GM21529 (cell line): ENCODE data around the gene AGFG2.
A peak's percentile ranks its signal among the peaks of the same experiment; 100 is the strongest.
"Not testable (repeated sequence)": the region's sequence is repeated elsewhere in the genome, so short reads cannot be mapped to it uniquely, and the experiment has no call there.

Experiments used
- ATAC-seq: cut with Tn5 transposase; IDR thresholded peaks from one replicate; pipeline ENCODE4 v1.9.1; 2021; ENCODE audit not compliant: unreplicated experiment

Gene AGFG2, protein sequence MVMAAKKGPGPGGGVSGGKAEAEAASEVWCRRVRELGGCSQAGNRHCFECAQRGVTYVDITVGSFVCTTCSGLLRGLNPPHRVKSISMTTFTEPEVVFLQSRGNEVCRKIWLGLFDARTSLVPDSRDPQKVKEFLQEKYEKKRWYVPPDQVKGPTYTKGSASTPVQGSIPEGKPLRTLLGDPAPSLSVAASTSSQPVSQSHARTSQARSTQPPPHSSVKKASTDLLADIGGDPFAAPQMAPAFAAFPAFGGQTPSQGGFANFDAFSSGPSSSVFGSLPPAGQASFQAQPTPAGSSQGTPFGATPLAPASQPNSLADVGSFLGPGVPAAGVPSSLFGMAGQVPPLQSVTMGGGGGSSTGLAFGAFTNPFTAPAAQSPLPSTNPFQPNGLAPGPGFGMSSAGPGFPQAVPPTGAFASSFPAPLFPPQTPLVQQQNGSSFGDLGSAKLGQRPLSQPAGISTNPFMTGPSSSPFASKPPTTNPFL

DNA sequence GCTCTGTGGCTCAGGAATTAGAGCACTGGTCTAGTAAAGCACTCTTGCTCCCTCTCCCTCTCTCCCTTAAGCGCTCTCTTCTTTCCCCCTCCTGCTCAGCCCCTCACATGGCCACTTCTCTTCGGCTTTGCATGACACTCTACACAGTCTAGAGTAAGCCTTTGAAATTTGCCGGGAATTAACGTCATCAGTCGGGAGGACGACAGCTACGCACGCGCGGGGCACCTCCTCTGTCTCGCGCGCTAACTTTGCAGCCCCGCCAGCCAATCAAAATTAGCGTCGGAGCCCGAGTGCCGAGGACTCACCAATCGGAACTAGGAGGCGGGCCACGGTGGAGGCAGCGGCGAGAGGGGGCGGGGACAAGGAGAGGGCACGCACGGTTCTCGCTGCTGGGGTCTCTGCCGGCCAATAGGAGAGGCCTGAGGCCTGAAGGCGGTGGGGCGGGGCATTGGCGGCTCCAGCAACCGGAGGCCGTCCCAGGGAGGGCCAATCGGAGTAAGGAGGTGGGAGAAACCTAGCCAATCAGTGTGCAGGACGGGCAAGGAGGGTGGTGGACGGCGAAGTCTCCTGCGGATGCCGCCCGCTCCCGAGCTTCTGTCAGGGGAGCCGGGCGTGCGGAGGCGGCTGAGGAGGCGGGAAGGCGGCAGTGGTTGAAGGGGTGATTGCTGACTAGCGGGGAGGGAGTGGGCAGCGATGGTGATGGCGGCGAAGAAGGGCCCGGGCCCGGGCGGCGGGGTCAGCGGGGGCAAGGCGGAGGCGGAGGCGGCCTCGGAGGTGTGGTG, at the start of gene AGFG2:
TSS of gene AGFG2 (plus strand) at position 550 of the 782 bp plus-strand sequence. CDS start at position 694, 144 bp downstream.
- peak; percentile 92 for ATAC-seq

DNA sequence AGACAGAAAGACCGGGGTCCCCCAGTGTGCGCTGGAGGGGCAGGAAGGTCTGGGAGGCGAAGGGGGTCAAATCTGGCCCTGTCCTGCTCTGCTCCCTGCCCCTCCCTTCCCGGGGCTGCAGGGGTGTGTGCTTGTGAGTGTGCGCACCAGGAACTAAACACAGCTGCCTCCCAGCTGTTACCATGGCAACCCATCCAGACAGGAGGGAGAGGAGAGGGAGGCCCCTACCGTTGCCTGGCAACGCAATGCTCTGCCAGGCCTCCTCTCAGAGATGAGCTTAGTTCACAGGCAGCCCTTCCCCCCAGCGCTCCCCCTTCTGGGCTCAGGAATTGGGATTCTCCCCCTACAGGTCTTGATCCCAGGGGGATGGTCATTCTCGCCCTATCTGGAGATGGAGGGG, 49.2 kb upstream of the AGFG2 start:
- no peak for ATAC-seq

DNA sequence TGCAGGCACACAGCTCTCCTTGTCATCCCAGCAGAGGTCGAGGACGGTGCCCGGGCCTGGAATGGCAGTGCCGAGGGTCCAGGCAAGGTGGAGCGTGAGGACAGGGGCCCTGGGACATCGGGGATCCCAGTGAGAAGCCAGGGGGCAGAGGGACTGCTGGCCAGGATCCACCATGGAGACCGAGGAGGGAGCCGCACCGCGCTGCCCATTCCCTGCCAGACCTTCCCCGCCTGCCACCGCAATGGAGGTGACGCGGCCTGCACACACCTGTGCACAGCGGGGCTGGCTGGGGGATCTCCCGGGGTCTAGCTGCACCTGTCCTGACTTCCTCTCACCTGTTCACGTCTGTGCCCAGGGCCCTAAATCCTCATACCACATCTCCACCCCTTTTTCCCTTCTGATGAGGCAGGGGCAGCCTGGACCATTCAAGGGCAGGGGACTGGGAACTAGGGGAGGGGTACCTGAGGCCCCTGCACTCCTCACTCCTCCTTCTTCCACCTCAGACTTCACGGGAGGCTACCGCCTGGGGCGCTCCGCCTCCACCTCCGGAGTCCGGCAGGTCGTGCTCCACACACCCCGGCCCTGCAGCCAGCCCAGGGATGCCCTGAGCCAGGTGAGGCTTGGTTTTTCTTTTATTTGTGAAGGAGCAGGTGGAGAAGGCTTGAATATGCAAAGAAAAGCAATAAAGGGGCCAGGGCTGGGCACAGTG, 48.4 kb upstream of the AGFG2 start:
- no peak for ATAC-seq

DNA sequence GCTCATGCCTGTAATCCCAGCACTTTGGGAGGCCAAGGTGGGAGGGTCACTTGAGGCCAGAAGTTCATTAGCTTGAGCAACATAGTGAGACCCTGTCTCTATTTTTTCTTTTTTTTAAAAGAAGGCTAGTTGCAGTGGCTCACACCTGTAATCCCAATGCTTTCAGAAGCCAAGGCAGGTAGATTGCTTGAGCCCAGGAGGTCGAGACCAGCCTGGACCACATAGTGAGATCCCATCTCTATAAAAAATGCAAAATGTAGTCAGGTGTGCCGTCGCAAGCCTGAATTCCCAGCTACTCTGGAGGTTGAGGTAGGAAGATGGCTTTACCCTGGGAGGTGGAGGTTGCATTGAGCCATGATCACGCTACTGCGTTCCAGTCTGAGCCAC, 47.8 kb upstream of the AGFG2 start:
- ATAC-seq, result no peak

DNA sequence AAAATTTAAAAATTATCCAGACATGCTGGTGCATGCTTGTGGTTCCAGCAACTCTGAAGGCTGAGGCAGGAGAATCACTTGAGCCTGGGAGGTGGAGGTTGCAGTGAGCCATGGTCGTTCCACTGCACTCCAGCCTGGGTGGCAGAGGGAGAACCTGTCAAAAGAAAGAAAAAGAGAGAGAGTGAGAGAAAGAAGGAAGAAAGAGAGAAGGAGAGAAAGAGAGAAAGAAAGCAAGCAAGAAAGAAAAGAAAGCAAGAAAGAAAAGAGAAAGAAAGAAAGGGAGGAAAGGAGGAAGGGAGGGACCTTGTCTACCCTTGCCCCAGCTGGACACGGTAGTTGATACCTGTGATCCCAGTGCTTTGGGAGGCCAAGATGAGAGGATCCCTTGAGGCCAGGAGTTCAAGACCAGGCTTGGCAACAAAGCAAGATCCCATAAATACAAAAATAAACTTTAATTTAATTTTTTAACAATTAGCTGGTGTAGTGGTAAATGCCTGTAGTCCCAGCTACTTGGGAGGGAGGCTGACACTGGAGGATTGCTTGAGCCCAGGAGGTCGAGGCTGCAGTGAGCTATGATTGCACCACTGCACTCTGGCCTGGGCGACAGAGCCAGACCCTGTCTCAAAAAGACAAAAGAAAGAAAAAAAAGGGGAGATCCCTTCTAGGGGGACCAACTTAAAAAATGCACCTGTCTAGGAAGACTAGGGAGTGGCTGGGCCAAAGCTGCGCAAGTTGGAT, 46.1 kb upstream of the AGFG2 start:
- ATAC-seq, result no peak

DNA sequence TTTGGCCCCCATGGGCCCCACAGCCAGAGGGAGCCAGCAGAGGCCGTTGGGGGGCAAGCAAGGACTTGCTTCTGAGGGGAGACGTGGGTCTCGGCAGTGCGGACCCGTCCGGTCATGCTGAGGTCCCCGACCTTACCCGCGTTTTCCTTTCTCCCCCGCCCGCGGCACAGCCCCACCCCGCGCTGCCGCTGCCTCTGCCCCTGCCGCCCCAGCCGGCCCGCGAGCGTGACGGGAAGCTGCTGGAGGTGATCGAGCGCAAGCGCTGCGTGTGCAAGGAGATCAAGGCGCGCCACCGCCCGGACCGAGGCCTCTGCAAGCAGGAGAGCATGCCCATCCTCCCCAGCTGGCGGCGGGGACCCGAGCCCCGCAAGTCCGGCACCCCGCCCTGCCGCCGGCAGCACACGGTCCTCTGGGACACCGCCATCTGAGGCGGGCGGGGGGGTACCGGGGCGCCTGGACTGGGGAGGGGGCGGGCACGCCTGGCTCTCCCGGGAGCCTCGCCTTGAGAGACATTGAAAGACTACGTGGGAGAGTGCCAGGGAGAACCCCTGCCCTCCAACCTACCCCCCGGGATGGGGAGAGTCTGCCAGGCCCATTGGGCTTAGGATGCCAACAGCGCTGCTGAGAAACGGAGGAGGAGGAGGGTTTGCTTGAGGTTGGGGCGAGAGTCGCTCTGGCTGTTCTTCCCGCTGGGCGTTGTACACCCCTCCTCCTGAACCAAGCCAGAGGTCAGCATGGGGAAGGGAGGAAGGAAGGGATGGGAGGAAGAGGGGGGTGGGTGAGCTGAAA, 45.3 kb upstream of the AGFG2 start:
- no peak for ATAC-seq

DNA sequence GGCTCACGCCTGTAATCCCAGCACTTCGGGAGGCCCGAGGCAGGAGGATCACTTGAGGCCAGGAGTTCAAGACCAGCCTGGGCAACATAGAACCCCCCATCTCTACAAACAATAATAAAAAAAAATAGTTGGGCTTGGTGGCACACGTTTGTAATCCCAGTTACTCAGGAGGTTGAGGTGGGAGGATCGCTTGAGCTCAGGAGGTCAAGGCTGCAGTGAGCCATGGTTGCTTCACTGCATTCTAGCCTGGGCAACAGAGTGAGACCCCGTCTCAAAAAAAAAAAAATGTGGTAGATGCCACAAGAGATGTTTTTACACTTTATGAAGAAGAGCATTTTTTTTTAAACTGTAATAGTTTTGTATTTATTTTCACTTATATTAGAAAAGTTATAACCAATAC, 42.5 kb upstream of the AGFG2 start:
- no peak for ATAC-seq

DNA sequence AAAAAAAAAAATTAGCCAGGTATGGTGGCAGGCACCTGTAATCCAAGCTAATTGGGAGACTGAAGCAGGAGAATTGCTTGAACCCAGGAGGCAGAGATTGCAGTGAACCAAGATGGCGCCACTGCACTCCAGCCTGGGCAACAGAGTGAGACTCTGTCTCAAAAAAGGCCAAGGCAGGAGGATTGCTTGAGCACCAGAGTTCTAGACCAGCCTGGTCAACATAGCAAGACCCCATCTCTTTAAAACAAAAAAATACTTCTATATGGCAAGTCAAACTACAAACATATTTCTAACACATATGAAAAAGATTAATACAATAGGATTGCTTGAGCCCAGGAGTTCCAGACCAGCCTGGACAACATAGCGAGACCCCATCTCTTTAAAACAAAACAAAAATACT, 38.3 kb upstream of the AGFG2 start:
- ATAC-seq, result not testable (repeated sequence)

DNA sequence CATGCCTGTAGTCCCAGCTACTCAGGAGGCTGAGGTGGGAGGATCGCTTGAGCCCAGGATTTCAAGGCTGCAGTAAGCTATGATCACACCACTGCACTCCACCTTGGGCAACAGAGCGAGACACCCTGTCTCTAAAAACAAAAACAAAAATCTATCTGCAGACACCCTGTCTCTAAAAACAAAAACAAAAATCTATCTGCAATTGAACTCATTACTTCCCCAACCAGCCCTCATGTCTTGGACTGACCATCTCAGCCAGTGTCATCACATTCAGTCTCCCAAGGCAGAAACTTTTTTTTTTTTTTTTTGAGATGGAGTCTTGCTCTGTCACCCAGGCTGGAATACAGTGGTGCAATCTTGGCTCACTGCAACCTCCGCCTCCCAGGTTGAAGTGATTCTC, 35.0 kb upstream of the AGFG2 start:
- ATAC-seq, result not testable (repeated sequence)

DNA sequence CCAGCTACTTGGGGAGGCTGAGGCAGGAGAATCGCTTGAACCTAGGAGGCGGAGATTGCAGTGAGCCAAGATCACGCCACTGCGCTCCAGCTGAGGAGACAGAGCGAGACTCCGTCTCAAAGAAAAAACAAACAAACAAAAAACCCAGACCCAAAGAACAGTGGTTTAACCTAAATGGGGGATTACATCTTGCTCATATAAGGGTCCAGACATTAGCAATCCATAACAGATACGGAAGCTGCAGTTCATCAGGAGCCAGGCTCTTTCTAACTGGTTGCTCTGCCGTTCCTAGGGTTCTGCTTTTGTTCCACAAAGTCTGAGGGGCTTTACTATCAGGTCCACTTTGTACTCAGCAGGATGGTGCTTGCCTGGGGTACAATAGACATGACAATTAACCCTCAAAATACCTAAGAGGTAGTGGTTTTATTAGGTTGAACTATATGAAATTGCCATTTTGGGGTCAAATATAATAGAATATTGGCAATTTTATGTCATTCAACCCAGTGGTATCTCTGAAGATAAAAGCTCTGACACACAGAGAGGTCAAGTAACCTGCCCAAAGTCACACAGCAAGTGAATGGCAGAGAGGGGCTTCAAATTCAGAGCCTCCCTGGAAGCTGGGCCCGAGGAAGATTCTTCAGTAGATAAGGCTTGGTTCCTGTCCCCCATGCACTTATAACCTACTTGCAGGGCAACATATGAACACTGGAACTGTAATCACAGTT, 34.0 kb upstream of the AGFG2 start:
- no peak for ATAC-seq

DNA sequence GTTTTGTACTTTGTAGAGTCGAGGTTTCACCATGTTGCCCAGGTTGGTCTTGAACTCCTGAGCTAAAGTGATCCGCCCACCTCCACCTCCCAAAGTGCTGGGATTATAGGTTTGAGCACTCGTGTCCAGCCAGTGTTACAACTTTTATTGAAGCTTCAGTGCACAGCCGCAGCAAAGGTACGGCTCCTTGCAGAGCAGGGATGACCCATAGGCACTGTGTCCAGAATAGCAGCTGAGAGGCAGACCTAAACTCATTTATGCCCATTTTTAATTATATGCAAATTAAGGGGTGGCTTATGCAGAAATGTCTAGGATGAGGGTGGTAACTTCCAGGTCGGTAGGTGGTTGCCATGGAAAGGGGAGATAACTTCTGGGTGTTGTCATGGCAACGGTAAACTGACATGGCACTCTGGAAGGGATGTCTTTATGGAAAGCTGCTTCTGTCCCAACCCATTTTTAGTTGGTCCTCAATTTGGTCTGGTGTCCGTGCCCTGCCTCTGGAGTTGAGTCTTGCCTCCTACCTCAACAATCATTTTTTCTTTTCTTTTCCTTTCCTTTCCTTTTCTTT, 32.6 kb upstream of the AGFG2 start:
- ATAC-seq, result no peak

DNA sequence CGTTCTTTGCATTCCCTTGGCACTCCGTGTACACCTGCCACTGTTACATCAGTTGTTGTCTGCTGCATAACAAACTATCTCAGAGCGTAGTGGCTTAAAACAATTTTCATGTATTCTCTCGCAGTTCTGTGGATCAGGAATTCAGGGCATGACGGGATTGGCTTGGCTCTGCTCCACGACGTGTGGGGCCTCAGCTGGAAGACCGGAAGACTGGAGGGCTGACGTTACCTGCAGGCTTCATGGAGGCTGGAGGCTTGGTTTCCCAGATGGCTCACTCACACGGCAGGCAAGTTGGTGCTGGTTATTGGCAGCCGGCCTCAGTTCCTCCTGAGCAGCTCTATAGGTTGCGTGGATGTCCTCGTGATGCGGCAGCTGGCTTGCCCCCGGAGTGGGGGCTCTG, 29.8 kb upstream of the AGFG2 start:
- no peak for ATAC-seq

DNA sequence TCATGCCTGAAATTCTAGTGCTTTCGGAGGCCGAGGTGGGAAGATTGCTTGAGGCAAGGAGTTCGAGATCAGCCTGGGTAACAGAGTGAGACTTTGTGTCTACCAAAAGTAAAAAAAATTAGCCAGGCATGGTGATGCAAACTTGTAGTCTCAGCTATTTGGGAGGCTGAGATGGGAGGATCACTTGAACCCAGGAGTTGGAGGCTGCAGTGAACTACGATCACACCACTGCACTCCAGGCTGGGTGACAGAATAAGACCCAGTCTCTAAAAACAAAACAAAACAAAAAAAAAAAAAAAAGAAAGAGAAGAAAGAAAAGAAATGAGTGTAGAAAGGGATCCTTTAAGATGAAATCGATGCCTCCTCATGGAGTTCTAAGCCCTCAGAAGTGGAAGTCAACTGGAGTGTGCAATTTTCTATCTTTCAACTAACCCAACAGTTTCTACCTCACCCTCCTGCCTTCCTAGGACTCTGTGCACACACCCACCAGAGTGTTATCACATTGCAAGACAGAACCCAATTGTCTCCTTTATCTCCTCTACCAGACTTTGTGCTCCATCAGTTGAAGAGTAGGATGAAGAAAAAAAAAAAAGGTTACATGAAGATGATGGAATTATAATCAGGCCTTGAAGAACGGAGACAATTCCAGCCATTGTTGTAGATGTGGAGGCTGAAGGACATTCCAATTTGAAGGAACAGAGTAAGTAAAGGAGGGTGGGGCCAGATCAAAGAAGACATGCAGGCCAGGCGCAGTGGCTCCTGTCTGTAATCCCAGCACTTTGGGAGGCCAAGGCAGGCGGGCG, 28.4 kb upstream of the AGFG2 start:
- no peak for ATAC-seq

DNA sequence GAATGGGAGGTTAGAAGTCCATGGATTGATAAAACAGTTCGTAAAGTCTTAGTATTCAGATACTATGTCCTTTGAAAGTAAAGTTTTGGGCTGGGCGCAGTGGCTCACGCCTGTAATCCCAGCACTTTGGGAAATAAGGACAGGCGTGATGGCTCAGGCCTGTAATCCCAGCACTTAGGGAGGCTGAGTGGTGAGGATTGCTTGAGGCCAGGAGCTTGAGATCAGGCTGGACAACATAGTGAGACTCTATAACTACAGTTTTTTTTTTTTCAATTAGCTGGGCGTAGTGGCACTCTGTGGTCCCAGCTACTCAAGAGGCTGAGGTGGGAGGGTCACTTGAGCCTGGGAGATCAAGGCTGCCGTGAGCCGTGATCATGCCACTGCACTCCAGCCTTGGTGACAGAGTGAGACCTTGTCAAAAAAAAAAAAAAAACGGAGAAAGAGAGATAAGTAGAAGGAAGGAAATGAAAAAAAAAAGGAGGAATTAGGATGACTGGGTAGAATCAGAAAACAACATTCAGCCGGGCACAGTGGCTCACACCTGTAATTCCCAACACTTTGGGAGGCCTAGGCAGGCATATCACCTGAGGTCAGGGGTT, 25.7 kb upstream of the AGFG2 start:
- ATAC-seq, result no peak

DNA sequence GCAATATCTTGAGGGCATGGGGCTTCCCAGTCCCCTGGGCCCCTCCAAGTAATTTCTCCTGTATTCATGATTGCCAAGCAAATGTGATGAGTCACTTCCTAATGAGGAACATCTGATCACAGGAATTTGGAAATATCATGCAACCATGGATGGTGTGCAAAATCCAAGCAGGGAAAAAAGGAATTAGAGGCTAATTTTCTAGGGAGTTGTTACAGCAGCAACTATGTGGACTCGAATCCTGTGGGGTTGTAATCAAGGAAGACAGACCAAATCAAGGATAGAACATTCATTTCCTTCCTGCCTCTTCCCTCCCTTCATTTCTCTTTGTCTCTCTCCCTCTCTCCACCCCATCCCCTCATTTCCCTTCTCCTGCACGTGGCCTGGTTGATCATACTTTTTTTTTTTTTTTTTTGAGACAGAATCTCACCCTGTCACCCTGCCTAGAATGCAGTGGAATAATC, 23.9 kb upstream of the AGFG2 start:
- ATAC-seq, result no peak

DNA sequence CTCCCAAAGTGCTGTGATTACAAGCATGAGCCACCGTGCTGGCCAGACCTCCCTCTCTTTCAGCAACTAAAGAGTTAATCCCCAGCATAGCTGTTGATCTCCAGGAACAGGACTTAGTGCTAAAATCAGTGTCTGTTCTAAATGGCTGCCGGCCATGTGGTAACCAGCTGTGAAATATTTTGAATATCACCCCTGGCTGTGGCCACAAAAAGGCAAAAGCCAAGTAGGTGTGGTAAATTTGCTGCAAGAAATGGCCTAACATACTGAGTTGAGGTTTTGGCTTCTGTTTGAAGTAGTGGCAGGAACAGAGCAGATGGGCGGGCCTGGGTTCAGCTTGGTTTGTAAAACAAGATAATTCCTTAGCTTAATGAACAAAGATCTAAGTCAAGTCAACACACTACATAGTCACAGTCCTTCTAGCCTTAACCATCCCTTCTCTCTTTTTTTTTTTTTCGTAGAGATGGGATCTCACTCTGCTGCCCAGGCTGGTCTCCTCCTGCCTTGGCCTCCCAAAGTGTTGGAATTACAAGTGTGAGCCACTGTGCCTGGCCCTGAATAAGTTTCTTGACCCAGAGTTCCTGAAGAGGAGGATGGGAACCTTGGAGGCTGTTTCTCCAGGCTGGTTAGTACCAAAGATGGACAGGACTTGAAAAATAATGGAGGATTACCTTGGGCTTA, 22.7 kb upstream of the AGFG2 start:
- no peak for ATAC-seq

DNA sequence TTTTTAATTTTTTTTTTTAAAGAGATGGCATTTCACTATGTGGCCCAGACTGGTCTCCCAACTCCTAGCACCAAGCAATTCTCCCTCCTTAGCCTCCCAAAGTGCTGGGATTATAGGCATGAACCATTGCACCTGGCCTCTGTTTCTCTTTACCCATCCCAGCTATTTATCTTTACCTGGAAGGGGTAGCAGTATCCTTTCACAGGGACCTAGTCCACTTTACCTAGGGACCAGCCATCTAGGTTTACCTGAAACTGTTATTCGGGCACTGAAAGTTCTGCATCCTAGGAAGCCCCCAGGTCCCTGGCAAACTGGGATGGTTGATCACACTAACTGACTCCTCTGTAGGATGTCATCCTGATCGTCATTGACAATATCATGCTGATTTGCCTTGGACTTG, 21.7 kb upstream of the AGFG2 start:
- ATAC-seq, result no peak
